GM19035 (cell line): ENCODE results near the gene ASF1A.

Source experiments
- ATAC-seq: cut with Tn5 transposase; IDR thresholded peaks from one replicate; pipeline ENCODE4 v1.9.1; 2021; ENCODE audit not compliant: unreplicated experiment

Gene ASF1A

GRCh38 chr6:118912646-118913045 is 18.7 kb downstream of the ASF1A start:
- ATAC-seq: no peak

- ATAC-seq: no peak
Observed at GRCh38 chr6:118913161-118913560, 19.2 kb downstream of the ASF1A start.

DNA sequence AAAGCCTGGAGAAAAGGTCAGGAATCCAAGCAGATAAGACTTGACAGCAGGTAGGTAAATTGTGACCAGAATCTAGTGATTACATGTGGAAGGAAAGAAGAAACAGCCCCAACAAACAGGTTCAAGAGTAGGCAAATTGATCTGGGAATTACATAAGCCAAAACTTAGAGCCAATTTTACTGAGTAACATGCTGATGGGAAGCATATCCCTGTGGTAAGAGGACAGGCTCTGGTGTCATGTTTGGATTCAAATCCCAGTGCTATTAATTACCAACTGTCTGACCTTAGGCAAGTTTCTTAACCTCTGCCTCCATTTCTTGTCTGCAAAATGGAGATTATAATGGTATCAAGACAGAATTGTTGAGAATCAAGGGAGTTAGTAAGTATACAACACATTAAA is 20.6 kb downstream of the ASF1A start:
- no peak for ATAC-seq

DNA sequence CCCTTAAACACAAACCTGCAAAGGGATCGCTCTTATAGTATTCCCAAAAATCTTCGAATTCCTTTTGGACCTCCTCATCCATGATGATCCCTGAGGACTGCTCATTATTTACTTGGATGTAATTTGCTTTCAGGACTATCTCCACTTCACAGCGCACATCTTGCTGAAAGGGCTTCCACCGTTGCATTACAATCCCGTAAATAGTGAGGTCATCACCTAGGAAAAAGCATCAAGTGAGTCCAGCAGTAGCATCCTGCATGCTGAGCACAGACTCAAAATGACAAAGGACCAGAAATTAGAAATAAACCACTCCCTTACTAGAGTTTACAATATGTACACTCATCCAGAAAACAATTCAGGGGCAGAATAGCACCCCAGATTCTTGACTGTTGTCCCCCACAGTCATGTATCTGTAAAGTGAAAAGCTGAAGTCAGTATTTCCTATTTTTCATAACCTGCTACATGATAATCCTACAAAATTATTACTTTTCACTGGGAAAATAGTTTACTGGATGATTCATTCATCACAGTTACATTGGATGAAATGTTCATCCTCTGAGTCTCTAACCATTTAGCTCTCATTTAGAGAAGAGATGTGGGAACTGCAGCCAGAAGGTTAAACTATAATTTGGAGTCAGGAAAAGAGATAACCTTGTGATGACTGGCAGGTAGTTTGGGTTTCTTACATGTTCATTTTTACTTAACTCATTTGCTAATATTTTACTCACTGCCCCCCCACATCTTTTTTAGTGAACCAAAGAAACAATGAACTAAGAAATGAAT is 23.8 kb downstream of the ASF1A start:
- no peak for ATAC-seq

GRCh38 chr6:118918329-118918725 is 24.4 kb downstream of the ASF1A start:
- ATAC-seq: no peak

GRCh38 chr6:118921084-118921483 is 27.1 kb downstream of the ASF1A start:
- no peak for ATAC-seq

- no peak for ATAC-seq
Observed at GRCh38 chr6:118923035-118923434, 29.1 kb downstream of the ASF1A start.

DNA sequence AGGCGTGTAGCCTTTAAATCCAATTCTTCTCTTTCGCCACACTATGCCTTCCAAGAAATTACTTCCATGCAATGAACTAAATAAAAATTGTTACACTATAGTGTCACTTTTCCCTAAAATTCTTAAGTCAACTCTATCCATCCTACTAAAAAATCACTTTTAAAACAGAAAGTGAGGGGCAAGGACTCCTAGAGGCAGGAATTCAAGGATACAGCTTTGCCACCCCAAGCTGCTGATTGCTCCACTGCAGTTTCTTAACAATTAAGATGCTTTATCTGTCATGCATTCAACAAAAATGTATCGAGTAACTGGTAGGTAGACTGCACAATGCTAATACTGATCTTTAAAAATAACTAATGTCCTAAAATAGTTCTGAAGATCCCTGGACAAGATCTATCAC is 36.7 kb downstream of the ASF1A start:
- no peak for ATAC-seq

- ATAC-seq: no peak
Observed at GRCh38 chr6:118931436-118931835, 37.5 kb downstream of the ASF1A start.

GRCh38 chr6:118932421-118932820 is 38.5 kb downstream of the ASF1A start:
- ATAC-seq: no peak

DNA sequence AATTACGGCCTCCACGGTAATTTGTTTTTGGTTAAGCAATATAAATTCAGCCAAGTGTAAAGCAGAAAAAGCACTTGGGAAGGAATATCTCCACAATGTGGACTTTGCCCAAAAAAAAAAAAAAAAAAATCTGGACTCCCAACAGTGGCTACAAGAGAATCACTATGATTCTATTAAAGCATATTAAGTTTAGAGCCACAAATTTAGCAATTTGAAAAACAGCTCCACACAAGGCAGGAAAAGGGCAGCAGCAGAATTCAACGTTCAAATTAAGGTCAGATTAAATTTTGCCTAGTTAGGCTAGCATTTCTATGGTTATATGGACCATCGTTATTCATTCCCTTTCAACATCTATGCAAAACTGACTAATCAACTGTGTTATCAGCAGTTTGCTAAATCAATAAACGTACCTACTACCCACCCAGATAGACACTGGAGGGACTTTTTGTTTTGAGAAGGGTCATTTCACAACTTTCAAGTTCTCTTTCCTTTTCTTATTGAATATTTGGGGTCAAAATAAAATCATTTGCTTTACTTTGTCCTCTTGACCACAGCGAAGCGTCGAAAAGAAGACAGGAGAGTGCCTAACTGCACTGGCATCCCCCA is 40.0 kb downstream of the ASF1A start:
- peak; percentile 0 for ATAC-seq

- ATAC-seq: peak; percentile 93
Observed at GRCh38 chr6:118934461-118935330, 40.7 kb downstream of the ASF1A start, which contains the start of gene MCM9. Gene MCM9 (minus strand): TSS chr6:118935159. CDS start chr6:118931723, 3,436 bp downstream.

- peak; percentile 13 for ATAC-seq
Observed at GRCh38 chr6:118935331-118935668, 41.3 kb downstream of the ASF1A start.

GRCh38 chr6:118935978-118936703 is 42.2 kb downstream of the ASF1A start:
- no peak for ATAC-seq

DNA sequence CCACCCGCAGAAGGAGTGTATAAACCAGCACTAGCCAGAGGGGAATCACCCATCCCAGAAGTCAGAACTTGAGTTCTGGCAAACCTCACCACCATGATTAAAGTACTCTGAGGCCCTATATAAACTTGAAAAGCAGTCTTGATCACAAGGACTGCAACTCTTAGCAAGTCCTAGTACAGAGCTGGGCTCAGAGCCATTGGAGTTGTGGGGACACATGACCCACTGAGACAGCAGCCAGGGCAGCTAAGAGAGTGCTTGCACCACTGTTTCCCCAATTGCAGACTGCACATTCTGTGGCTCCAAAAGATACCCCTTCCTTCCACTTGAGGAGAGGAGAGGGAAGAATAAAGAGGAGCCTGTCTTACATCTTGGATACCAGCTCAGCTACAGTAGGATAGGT is 45.7 kb downstream of the ASF1A start:
- no peak for ATAC-seq

- no peak for ATAC-seq
Observed at GRCh38 chr6:118940770-118941169, 46.8 kb downstream of the ASF1A start.

DNA sequence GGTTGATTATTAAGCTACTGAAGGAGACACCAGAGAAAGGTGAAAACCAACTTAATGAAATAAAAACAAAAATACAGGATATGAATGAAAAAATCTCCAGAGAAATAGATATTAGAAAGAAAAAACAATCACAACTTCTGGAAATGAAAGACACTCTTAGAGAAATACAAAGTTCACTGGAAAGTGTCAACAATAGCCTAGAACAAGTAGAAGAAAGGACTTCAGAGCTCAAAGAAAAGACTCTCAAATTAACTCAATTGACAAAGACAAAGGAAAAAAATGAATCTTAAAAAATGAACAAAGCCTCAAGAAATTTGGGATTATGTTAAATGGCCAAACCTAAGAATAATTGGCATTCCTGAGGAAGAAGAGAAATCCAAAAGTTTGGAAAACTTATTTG is 51.3 kb downstream of the ASF1A start:
- no peak for ATAC-seq

DNA sequence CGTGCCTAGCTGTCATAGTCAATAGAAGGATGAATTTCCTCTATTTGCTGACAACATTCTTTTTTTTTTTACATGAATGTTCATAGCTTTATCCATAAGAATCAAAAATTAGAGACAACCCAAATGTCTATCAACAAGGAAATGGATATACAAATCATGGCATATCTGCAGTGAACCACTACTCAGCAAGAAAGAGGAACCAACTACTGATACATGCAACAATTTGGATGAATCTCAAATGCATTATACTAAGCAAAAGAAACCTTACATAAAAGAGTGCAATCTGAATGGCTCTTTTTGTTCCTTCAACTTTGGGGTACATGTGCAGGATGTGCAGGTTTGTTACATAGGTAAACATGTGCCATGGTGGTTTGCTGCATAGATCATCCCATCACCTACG is 58.7 kb downstream of the ASF1A start:
- ATAC-seq: no peak

- ATAC-seq: no peak
Observed at GRCh38 chr6:118953391-118953790, 59.4 kb downstream of the ASF1A start.
